ENCODE results near the gene S100G. TPM values are rescaled to one million over a fixed set of nuclear protein-coding genes. Genes with fewer than 3 reads are reported as not detected.

The S100G gene
- total RNA-seq, 1 experiment from 2014 or later = not detected

DNA sequence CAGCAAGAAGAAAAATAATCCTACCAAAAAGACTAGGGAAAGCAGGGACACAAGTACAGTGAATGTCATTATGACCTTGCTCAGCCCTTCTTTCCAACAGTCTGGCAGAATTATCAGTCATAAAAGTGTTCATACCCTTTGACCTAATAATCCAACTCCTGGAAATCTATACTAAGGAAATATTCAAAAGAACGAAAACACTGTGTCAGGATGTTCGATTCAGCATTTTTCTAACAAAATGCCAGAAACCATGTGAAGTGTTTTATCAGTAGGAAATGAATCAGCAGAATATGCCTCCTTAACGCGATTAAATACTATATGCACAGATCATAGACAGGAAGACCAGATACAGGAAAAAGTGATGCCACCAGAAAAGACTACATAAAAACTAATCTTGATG is 16.2 kb upstream of the S100G start:
- Histone ChIP-seq H3K9me3 (replicated peaks) (no peaks in the 10 kb centered on the region), H3K27me3 (no peaks in the 10 kb centered on the region), H3K4me3 (no peak overlapping the region), H3K36me3 (peaks cover 7% of the 10 kb centered on the region; the same call in 1 of the 2 replicates), H3K27ac (no peak overlapping the region), H3K4me1 (no peaks in the 10 kb centered on the region)
- DNase-seq = no peak

DNA sequence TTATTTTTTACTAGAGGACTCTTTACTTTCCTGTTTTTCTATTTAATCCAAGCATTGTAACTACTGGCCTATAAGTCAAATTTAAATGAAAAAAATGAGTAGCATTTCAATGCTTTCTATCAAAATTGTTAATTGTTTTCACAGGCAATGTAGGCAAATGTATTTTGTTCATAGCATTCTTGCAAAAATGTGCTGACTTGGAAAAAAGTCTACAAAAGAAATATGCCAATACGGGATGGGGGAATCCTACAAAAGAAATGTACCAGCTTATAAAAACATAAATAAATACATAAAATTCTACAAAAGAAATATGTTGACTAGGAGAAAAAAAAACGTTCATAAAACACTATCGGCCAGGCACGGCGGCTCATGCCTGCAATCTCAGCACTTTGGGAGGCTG is 14.9 kb upstream of the S100G start:
- Histone ChIP-seq H3K36me3 (peaks cover 7% of the 10 kb centered on the region; the same call in 1 of the 2 replicates), H3K9me3 (replicated peaks) (no peaks in the 10 kb centered on the region), H3K27me3 (no peaks in the 10 kb centered on the region), H3K4me3 (no peak overlapping the region), H3K4me1 (no peaks in the 10 kb centered on the region), H3K27ac (no peak overlapping the region)
- no peak for DNase-seq

GRCh38 chrX:16635596-16635995 is 14.4 kb upstream of the S100G start:
- no peak for DNase-seq
- no peak overlapping the region for H3K27ac ChIP-seq
- peaks cover 7% of the 10 kb centered on the region; the same call in 1 of the 2 replicates for H3K36me3 ChIP-seq
- no peak overlapping the region for H3K4me3 ChIP-seq
- H3K27me3 ChIP-seq = no peaks in the 10 kb centered on the region
- H3K4me1 ChIP-seq = no peaks in the 10 kb centered on the region
- H3K9me3 ChIP-seq (replicated peaks) = no peaks in the 10 kb centered on the region

- H3K4me1 ChIP-seq = no peaks in the 10 kb centered on the region
- no peak for DNase-seq
- peaks cover 7% of the 10 kb centered on the region; the same call in 1 of the 2 replicates for H3K36me3 ChIP-seq
- no peaks in the 10 kb centered on the region for H3K27me3 ChIP-seq
- no peaks in the 10 kb centered on the region for H3K9me3 ChIP-seq (replicated peaks)
- H3K4me3 ChIP-seq = no peak overlapping the region
- no peak overlapping the region for H3K27ac ChIP-seq
Measured at GRCh38 chrX:16638533-16638932, 11.4 kb upstream of the S100G start.

DNA sequence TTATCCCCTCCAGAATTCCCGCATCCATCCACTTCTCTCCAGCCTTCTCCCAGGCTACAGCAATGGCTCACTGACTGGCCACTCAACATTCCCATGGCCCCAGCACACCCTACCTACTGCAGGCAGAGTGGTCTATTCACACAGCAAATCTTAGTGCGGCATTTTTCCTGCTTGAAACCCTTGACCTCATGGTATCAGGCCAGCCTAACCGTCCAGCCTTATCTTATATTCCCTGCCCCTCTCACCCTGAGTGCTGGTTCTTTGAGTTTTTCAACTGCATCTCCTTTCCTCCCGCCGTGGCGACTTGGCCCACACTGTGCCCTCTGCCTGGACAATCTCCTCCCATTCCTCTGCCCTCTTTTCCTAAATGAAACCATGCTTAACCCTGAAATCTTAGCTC is 10.0 kb upstream of the S100G start:
- no peak for DNase-seq
- no peaks in the 10 kb centered on the region for H3K4me1 ChIP-seq
- no peaks in the 10 kb centered on the region for H3K9me3 ChIP-seq (replicated peaks)
- no peak overlapping the region for H3K4me3 ChIP-seq
- peaks cover 7% of the 10 kb centered on the region; the same call in 1 of the 2 replicates for H3K36me3 ChIP-seq
- H3K27me3 ChIP-seq = no peaks in the 10 kb centered on the region
- H3K27ac ChIP-seq = no peak overlapping the region

DNA sequence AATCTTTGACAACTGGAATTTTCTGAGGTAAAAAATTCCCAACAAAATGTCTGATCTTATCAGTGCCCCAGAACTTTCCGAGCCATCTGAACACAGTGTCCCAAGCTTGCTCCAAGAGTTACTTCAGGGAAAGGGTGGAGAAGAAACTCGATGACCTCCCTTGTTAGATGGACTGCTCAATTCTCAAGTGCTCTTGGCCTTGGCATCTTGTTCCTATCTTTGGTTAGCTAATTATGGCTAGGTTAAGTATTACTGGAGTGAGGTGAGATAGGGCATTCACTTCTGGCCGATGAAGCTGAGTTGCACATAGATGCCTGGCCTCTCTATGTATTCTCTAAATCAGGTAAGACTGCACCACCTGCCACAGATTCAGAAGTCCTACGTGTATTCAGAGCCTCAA is 9.1 kb upstream of the S100G start:
- H3K27me3 ChIP-seq = no peaks in the 10 kb centered on the region
- H3K27ac ChIP-seq = no peak overlapping the region
- H3K4me3 ChIP-seq = no peak overlapping the region

GRCh38 chrX:16643176-16643575 is 6.8 kb upstream of the S100G start:
- H3K27me3 ChIP-seq = no peaks in the 10 kb centered on the region
- no peaks in the 10 kb centered on the region for H3K9me3 ChIP-seq (replicated peaks)
- no peak for DNase-seq
- no peak overlapping the region for H3K4me3 ChIP-seq
- no peak overlapping the region for H3K27ac ChIP-seq
- H3K4me1 ChIP-seq = no peaks in the 10 kb centered on the region
- 0 out of 2 replicates have a peak, but pooled peaks cover 4% of the 10 kb centered on the region for H3K36me3 ChIP-seq

More for the DNA sequence above, 9.1 kb upstream of the S100G start:
- H3K9me3 ChIP-seq (replicated peaks) = no peaks in the 10 kb centered on the region
- peaks cover 11% of the 10 kb centered on the region; the same call in 1 of the 2 replicates for H3K36me3 ChIP-seq
- H3K4me1 ChIP-seq = no peaks in the 10 kb centered on the region
- DNase-seq = no peak

- Histone ChIP-seq H3K27ac (no peak overlapping the region), H3K4me3 (no peak overlapping the region), H3K9me3 (replicated peaks) (no peaks in the 10 kb centered on the region), H3K36me3 (0 out of 2 replicates have a peak, but pooled peaks cover 4% of the 10 kb centered on the region), H3K4me1 (no peaks in the 10 kb centered on the region), H3K27me3 (no peaks in the 10 kb centered on the region)
- no peak for DNase-seq
Measured at GRCh38 chrX:16646366-16647138, 3.4 kb upstream of the S100G start.

DNA sequence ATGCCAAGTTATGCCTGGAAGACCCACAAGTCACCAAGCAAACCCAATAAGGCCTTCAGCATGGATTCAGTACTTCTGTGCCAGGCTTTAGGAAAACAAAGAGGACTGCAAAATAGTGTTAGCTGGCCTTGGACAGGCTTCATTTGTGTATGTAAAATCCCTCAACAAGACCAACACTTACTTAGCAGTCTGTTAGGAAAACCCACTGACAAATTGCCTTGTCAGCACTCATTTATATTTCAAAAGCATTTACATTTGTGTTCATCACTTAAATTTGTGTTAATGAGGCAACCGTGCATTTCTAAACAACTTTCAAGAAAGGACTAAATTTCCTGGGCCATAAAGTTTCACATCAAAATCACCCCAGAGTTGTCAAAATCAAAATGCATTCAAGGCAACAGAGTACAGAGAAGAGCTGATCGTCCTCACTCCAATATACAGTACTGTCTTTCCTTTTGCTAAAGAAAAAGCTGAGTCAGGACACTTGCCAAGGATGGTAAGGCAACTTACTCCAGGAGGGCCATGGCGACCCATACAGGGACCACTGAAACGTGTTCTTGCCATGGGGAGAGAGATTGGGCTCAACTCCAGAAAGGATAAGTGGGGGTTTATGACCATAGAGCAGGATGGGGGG is 1.6 kb downstream of the S100G start:
- peaks cover 6% of the 10 kb centered on the region; the same call in 1 of the 2 replicates for H3K36me3 ChIP-seq
- H3K4me1 ChIP-seq = no peaks in the 10 kb centered on the region
- no peak overlapping the region for H3K27ac ChIP-seq
- H3K27me3 ChIP-seq = no peaks in the 10 kb centered on the region
- no peak for DNase-seq
- H3K9me3 ChIP-seq (replicated peaks) = no peaks in the 10 kb centered on the region
- no peak overlapping the region for H3K4me3 ChIP-seq

- peaks cover 6% of the 10 kb centered on the region; the same call in 1 of the 2 replicates for H3K36me3 ChIP-seq
- H3K27ac ChIP-seq = no peak overlapping the region
- no peaks in the 10 kb centered on the region for H3K27me3 ChIP-seq
- H3K9me3 ChIP-seq (replicated peaks) = no peaks in the 10 kb centered on the region
- H3K4me3 ChIP-seq = no peak overlapping the region
- no peaks in the 10 kb centered on the region for H3K4me1 ChIP-seq
- DNase-seq = no peak
Measured at GRCh38 chrX:16653424-16653823, 3.5 kb downstream of the S100G start.

- Histone ChIP-seq H3K4me3 (no peak overlapping the region), H3K9me3 (replicated peaks) (no peaks in the 10 kb centered on the region), H3K27me3 (no peaks in the 10 kb centered on the region), H3K27ac (no peak overlapping the region), H3K36me3 (peaks cover 6% of the 10 kb centered on the region; the same call in 1 of the 2 replicates), H3K4me1 (no peaks in the 10 kb centered on the region)
- no peak for DNase-seq
Measured at GRCh38 chrX:16654093-16654492, 4.1 kb downstream of the S100G start.

GRCh38 chrX:16658284-16658683 is 8.3 kb downstream of the S100G start:
- no peak for DNase-seq

GRCh38 chrX:16659321-16659720 is 9.4 kb downstream of the S100G start:
- H3K9me3 ChIP-seq (replicated peaks) = no peaks in the 10 kb centered on the region
- no peak for DNase-seq
- no peaks in the 10 kb centered on the region for H3K4me1 ChIP-seq
- H3K27ac ChIP-seq = no peak overlapping the region
- peaks cover 6% of the 10 kb centered on the region for H3K36me3 ChIP-seq
- H3K27me3 ChIP-seq = no peaks in the 10 kb centered on the region
- H3K4me3 ChIP-seq = no peak overlapping the region

More at GRCh38 chrX:16658284-16658683, 8.3 kb downstream of the S100G start:
- no peaks in the 10 kb centered on the region for H3K4me1 ChIP-seq
- no peak overlapping the region for H3K27ac ChIP-seq
- H3K9me3 ChIP-seq (replicated peaks) = no peaks in the 10 kb centered on the region
- H3K36me3 ChIP-seq = peaks cover 6% of the 10 kb centered on the region
- H3K4me3 ChIP-seq = no peak overlapping the region
- no peaks in the 10 kb centered on the region for H3K27me3 ChIP-seq

- Histone ChIP-seq H3K27me3 (no peaks in the 10 kb centered on the region), H3K27ac (no peak overlapping the region), H3K36me3 (peaks cover 13% of the 10 kb centered on the region), H3K9me3 (replicated peaks) (no peaks in the 10 kb centered on the region), H3K4me3 (no peak overlapping the region), H3K4me1 (no peaks in the 10 kb centered on the region)
- DNase-seq = no peak
Measured at GRCh38 chrX:16661495-16661894, 11.5 kb downstream of the S100G start.

- no peak overlapping the region for H3K4me3 ChIP-seq
- peaks cover 16% of the 10 kb centered on the region for H3K36me3 ChIP-seq
- no peak overlapping the region for H3K27ac ChIP-seq
- no peak for DNase-seq
- peaks cover 3% of the 10 kb centered on the region; the same call in 1 of the 2 replicates for H3K4me1 ChIP-seq
- H3K9me3 ChIP-seq (replicated peaks) = no peaks in the 10 kb centered on the region
- H3K27me3 ChIP-seq = no peaks in the 10 kb centered on the region
Measured at GRCh38 chrX:16662402-16662801, 12.4 kb downstream of the S100G start.

All from SJCRH30 (cell line).